Esophagus muscularis mucosa (tissue), 4 donors: ENCODE results near the gene SCGB1C1.

Experiments used
- EP300 ChIP-seq: sonication (generic); formaldehyde crosslinking; IDR thresholded peaks from one replicate; pipeline ENCODE4 v1.6.1; 2017; ENCODE audit warnings: antibody characterized with exemption
- POLR2A ChIP-seq: fragments of 450-650 bp; IDR thresholded peaks from one replicate; pipeline ENCODE4 v1.6.1; 2017; ENCODE audit warnings: antibody characterized with exemption, moderate library complexity, mild to moderate bottlenecking, low read depth
- POLR2AphosphoS5 ChIP-seq, 2 donors: sonication (generic); formaldehyde crosslinking; IDR thresholded peaks; one replicate each; pipeline ENCODE4 v1.6.1; 2017; ENCODE audit warnings: antibody characterized with exemption in 2 of 2
- TF ChIP-seq, protein P1 (sequence below), 3 experiments: fragments of 200-600 bp in 2 of 3; fragments of 450-650 bp in 1 of 3; sonication (generic) in 2 of 3; IDR thresholded peaks; one replicate each; pipeline ENCODE4 v1.5.1; 2017 to 2019; ENCODE audit warnings: antibody characterized with exemption in 3 of 3, mild to moderate bottlenecking in 2 of 3, moderate library complexity in 1 of 3

- TF ChIP-seq EP300: no peak
- TF ChIP-seq, protein P1, sequence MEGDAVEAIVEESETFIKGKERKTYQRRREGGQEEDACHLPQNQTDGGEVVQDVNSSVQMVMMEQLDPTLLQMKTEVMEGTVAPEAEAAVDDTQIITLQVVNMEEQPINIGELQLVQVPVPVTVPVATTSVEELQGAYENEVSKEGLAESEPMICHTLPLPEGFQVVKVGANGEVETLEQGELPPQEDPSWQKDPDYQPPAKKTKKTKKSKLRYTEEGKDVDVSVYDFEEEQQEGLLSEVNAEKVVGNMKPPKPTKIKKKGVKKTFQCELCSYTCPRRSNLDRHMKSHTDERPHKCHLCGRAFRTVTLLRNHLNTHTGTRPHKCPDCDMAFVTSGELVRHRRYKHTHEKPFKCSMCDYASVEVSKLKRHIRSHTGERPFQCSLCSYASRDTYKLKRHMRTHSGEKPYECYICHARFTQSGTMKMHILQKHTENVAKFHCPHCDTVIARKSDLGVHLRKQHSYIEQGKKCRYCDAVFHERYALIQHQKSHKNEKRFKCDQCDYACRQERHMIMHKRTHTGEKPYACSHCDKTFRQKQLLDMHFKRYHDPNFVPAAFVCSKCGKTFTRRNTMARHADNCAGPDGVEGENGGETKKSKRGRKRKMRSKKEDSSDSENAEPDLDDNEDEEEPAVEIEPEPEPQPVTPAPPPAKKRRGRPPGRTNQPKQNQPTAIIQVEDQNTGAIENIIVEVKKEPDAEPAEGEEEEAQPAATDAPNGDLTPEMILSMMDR (IDR thresholded peaks at IDR 0.05): no peak
- TF ChIP-seq POLR2A: no peak
- TF ChIP-seq POLR2AphosphoS5 (IDR thresholded peaks at IDR 0.05): no peak
Measured at GRCh38 chr11:196786-197731, 4.2 kb downstream of the SCGB1C1 start.
